Liver (tissue), 9 donors: Measurements from ENCODE around the gene NR3C1. TPM values are rescaled to one million over a fixed set of nuclear protein-coding genes. Genes with fewer than 3 reads are reported as not detected.

ENCODE experiments used
- DNase-seq: peaks from one replicate; pipeline ENCODE4 v3.0.0-alpha.2; 2017; ENCODE audit warnings: low spot score
- H3K27ac ChIP-seq, 2 donors: one replicate each; pipeline ENCODE4 v1.7.0; 2013; ENCODE audit warnings: inconsistent platforms in 2 of 2, low read length in 2 of 2, control low read depth in 1 of 2, low read depth in 1 of 2, mild to moderate bottlenecking in 1 of 2
- H3K27me3 ChIP-seq, 4 donors: one replicate each; pipeline versions ENCODE4 v1.6.1 to v1.7.0; 2013; ENCODE audit warnings: low read length in 3 of 4, inconsistent platforms in 1 of 4, mild to moderate bottlenecking in 1 of 4, moderate library complexity in 1 of 4; ENCODE audit not compliant: control insufficient read depth in 4 of 4, insufficient read depth in 4 of 4
- H3K36me3 ChIP-seq, 4 donors: one replicate each; pipeline versions ENCODE4 v1.6.1 to v1.7.0; 2013; ENCODE audit warnings: low read length in 3 of 4, mild to moderate bottlenecking in 3 of 4, low read depth in 1 of 4, moderate library complexity in 1 of 4; ENCODE audit not compliant: control insufficient read depth in 4 of 4, insufficient read depth in 3 of 4
- H3K4me1 ChIP-seq, 4 donors: one replicate each; pipeline versions ENCODE4 v1.6.1 to v1.7.0; 2013; ENCODE audit warnings: low read length in 3 of 4, mild to moderate bottlenecking in 3 of 4, moderate library complexity in 1 of 4; ENCODE audit not compliant: control insufficient read depth in 4 of 4, insufficient read depth in 4 of 4
- H3K4me3 ChIP-seq, 3 donors: one replicate each; pipeline versions ENCODE4 v1.6.1 to v1.7.0; 2013; ENCODE audit warnings: low read length in 3 of 3, control low read depth in 1 of 3, low read depth in 1 of 3, mild to moderate bottlenecking in 1 of 3
- H3K9ac ChIP-seq, 2 donors: one replicate each; pipeline ENCODE4 v1.7.0; 2013; ENCODE audit warnings: low read length in 2 of 2, mild to moderate bottlenecking in 2 of 2, moderate library complexity in 2 of 2, control low read depth in 1 of 2, low read depth in 1 of 2
- H3K9me3 ChIP-seq, 4 donors: one replicate each; pipeline versions ENCODE4 v1.6.1 to v1.7.0; 2013; ENCODE audit warnings: low read length in 3 of 4; ENCODE audit not compliant: control insufficient read depth in 4 of 4
- ATF3 ChIP-seq: IDR thresholded peaks from 2 replicates; pipeline ENCODE4 v1.6.1; 2016; ENCODE audit warnings: antibody characterized with exemption
- EGR1 ChIP-seq, 2 donors: IDR thresholded peaks; 2 replicates each; pipeline ENCODE4 v1.6.1; 2016 to 2018; ENCODE audit warnings: antibody characterized with exemption in 2 of 2, low read depth in 2 of 2
- FOXA1 ChIP-seq: IDR thresholded peaks from 2 replicates; pipeline ENCODE4 v1.6.1; 2016; ENCODE audit warnings: antibody characterized with exemption
- FOXA2 ChIP-seq: IDR thresholded peaks from 2 replicates; pipeline ENCODE4 v1.6.1; 2016; ENCODE audit warnings: antibody characterized with exemption
- GABPA ChIP-seq, 2 donors: IDR thresholded peaks in 1 of 2; conservative IDR thresholded peaks in 1 of 2; 2 replicates each; pipeline ENCODE4 v1.6.1; 2016; ENCODE audit warnings: antibody characterized with exemption in 2 of 2, mild to moderate bottlenecking in 1 of 2, moderate library complexity in 1 of 2
- HNF4A ChIP-seq, 2 donors: conservative IDR thresholded peaks; 2 replicates each; pipeline ENCODE4 v1.6.1; 2016; ENCODE audit warnings: antibody characterized with exemption in 2 of 2, mild to moderate bottlenecking in 2 of 2
- JUND ChIP-seq, 2 donors: IDR thresholded peaks; 2 replicates each; pipeline ENCODE4 v1.6.1; 2016; ENCODE audit warnings: antibody characterized with exemption in 2 of 2
- MAX ChIP-seq: IDR thresholded peaks from 2 replicates; pipeline ENCODE4 v1.6.1; 2016; ENCODE audit warnings: antibody characterized with exemption
- NR2F2 ChIP-seq: IDR thresholded peaks from 2 replicates; pipeline ENCODE4 v1.6.1; 2016; ENCODE audit warnings: antibody characterized with exemption
- RAD21 ChIP-seq, 2 donors: IDR thresholded peaks; 2 replicates each; pipeline ENCODE4 v1.6.1; 2016; ENCODE audit warnings: antibody characterized with exemption in 2 of 2, mild to moderate bottlenecking in 2 of 2
- REST ChIP-seq: IDR thresholded peaks from 2 replicates; pipeline ENCODE4 v1.6.1; 2016; ENCODE audit warnings: antibody characterized with exemption, mild to moderate bottlenecking
- RXRA ChIP-seq, 2 donors: IDR thresholded peaks; 2 replicates each; pipeline ENCODE4 v1.6.1; 2017 to 2018; ENCODE audit warnings: antibody characterized with exemption in 2 of 2, mild to moderate bottlenecking in 1 of 2
- SP1 ChIP-seq: IDR thresholded peaks from 2 replicates; pipeline ENCODE4 v1.6.1; 2018; ENCODE audit warnings: antibody characterized with exemption, mild to moderate bottlenecking
- TAF1 ChIP-seq: conservative IDR thresholded peaks from 2 replicates; pipeline ENCODE4 v1.6.1; 2016; ENCODE audit warnings: antibody characterized with exemption, mild to moderate bottlenecking
- YY1 ChIP-seq: IDR thresholded peaks from 2 replicates; pipeline ENCODE4 v1.6.1; 2016; ENCODE audit warnings: antibody characterized with exemption, mild to moderate bottlenecking
- ZBTB33 ChIP-seq: IDR thresholded peaks from 2 replicates; pipeline ENCODE4 v1.6.1; 2016; ENCODE audit warnings: antibody characterized with exemption
- WGBS: extraction: QIAGEN DNeasy Blood & Tissue Kit; methylation state at CpG from one replicate; pipeline ENCODE4 v1.1.7; 2013; 5-methylcytosine and 5-hydroxymethylcytosine counted together
- polyA plus RNA-seq, 2 donors: library from polyadenylated mRNA; stranded (reverse) in 1 of 2; unstranded in 1 of 2; fragments of 200-250 nt in 1 of 2; fragments of >200 nt in 1 of 2; fragmentation: Nextera tagmentation in 1 of 2; extraction: Ambion mirVana in 1 of 2; gene quantifications; one replicate each; pipeline versions ENCODE4 v1.2.1 to v1.2.3, GENCODE V29; 2013 to 2015
- total RNA-seq, 2 donors: library from RNA; depleted of rRNA; stranded (reverse); fragments of >200 nt; gene quantifications; one replicate each; pipeline ENCODE4 v1.2.3, GENCODE V29; 2014
- donor health status: healthy.
- donor health status: healthy.
- donor health status: healthy.
- donor health status: healthy.
- donor health status: healthy.

Gene NR3C1
- total and polyA plus RNA-seq, 4 donors: 24.5 to 36.4 (median 29.0) TPM

- Histone ChIP-seq H3K4me1 (peaks cover 5 to 28% (median 20%) of the 10 kb centered on the region in 4 donors), H3K9ac (no peak overlapping the region), H3K9me3 (no peaks in the 10 kb centered on the region), H3K4me3 (no peak overlapping the region), H3K36me3 (peaks cover 0 to 2% (median 0%) of the 10 kb centered on the region in 4 donors), H3K27ac (no peak overlapping the region), H3K27me3 (no peaks in the 10 kb centered on the region)
- WGBS: 75% methylated on average over 1 of the region's 1 CpG
- TF ChIP-seq JUND (IDR thresholded peaks at IDR 0.05) (peak in 1 of 2 donors; percentile 29), REST (no peak)
- no peak for DNase-seq
Observed at GRCh38 chr5:143318270-143318669, 85.2 kb downstream of the NR3C1 start.

- no peak for TF ChIP-seq EGR1 (IDR thresholded peaks at IDR 0.05; ENCODE audit: low read depth in 2 of 2)
- peak in 1 of 2 donors; percentile 30 for TF ChIP-seq RAD21 (IDR thresholded peaks at IDR 0.05)
- TF ChIP-seq HNF4A (conservative IDR thresholded peaks at IDR 0.05): peak; percentile 11 to 17
- H3K9ac ChIP-seq: no peak overlapping the region
- no peak for DNase-seq
- H3K27ac ChIP-seq: peak overlapping the region in 1 of 2 donors; percentile 45
- H3K4me3 ChIP-seq: no peak overlapping the region
- no peaks in the 10 kb centered on the region for H3K27me3 ChIP-seq
- peaks cover 0 to 14% (median 7%) of the 10 kb centered on the region in 4 donors for H3K36me3 ChIP-seq
- no peaks in the 10 kb centered on the region for H3K9me3 ChIP-seq
- 45% methylated on average over 4 of the region's 4 CpGs for WGBS
- H3K4me1 ChIP-seq: peaks cover 4 to 28% (median 20%) of the 10 kb centered on the region in 4 donors
Observed at GRCh38 chr5:143316844-143317631, 86.4 kb downstream of the NR3C1 start.

- H3K4me1 ChIP-seq: peaks cover 4 to 28% (median 20%) of the 10 kb centered on the region in 4 donors
Observed at GRCh38 chr5:143316337-143316736, 87.1 kb downstream of the NR3C1 start.

More at GRCh38 chr5:143316337-143316736, 87.1 kb downstream of the NR3C1 start:
- Histone ChIP-seq H3K36me3 (peaks cover 0 to 20% (median 13%) of the 10 kb centered on the region in 4 donors), H3K4me3 (no peak overlapping the region), H3K9me3 (no peaks in the 10 kb centered on the region), H3K9ac (no peak overlapping the region), H3K27me3 (no peaks in the 10 kb centered on the region), H3K27ac (no peak overlapping the region)
- DNase-seq: no peak
- no peak for TF ChIP-seq ZBTB33
- TF ChIP-seq GABPA (IDR thresholded peaks at IDR 0.05 in 1 of 2, conservative IDR thresholded peaks at IDR 0.05 in 1 of 2): no peak
- no peak for TF ChIP-seq SP1
- no peak for TF ChIP-seq TAF1
- TF ChIP-seq ATF3: no peak
- no peak for TF ChIP-seq YY1
- TF ChIP-seq JUND (IDR thresholded peaks at IDR 0.05): no peak
- no peak for TF ChIP-seq HNF4A (conservative IDR thresholded peaks at IDR 0.05)
- no peak for TF ChIP-seq FOXA1
- TF ChIP-seq NR2F2: no peak
- TF ChIP-seq REST: no peak
- no peak for TF ChIP-seq EGR1 (IDR thresholded peaks at IDR 0.05; ENCODE audit: low read depth in 2 of 2)
- TF ChIP-seq FOXA2: no peak
- TF ChIP-seq RXRA (IDR thresholded peaks at IDR 0.05): no peak
- no peak for TF ChIP-seq MAX
- no peak for TF ChIP-seq RAD21 (IDR thresholded peaks at IDR 0.05)
- 83% methylated on average over 6 of the region's 6 CpGs for WGBS
